ENCODE measurements around the gene MT3.
"Not testable (repeated sequence)": the region's sequence is repeated elsewhere in the genome, so short reads cannot be mapped to it uniquely, and the experiment has no call there.

Gene MT3

DNA sequence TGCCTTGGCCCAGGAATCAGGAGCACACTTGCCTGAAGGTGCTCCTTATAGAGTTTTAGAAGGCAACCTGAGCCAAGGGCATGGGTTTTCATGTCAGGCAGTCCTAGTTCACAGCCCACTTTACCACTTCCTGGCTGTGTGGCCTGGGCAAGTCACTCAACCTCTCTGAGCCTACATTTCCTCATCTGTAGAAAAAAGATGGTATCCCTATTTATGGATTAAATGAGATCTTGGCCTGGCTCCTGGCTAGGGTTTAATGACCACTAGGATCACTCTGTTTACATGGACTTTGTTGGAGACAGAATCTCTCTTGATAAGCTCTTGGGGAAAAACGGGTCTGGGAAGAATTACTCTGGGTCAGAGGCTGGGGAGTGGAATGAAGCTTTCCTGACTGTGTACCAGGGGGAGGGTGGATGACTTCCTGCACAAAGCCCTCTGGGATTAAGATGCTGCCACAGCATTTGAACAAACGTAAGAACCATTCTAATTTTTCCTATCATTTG lies 21.3 kb downstream of the MT3 start:
- DNase-seq = no peak

GRCh38 chr16:56611281-56611833 lies 22.0 kb downstream of the MT3 start:
- no peak for DNase-seq

GRCh38 chr16:56613706-56614105 lies 24.4 kb downstream of the MT3 start:
- DNase-seq = no peak

- peak; percentile 39 for DNase-seq
Observed at GRCh38 chr16:56614549-56614991, 25.2 kb downstream of the MT3 start.

- no peak for DNase-seq
Observed at GRCh38 chr16:56615353-56615752, 26.0 kb downstream of the MT3 start.

- DNase-seq = no peak
Observed at GRCh38 chr16:56616608-56617211, 27.4 kb downstream of the MT3 start.

GRCh38 chr16:56617212-56618085 lies 28.1 kb downstream of the MT3 start:
- no peak for DNase-seq

DNA sequence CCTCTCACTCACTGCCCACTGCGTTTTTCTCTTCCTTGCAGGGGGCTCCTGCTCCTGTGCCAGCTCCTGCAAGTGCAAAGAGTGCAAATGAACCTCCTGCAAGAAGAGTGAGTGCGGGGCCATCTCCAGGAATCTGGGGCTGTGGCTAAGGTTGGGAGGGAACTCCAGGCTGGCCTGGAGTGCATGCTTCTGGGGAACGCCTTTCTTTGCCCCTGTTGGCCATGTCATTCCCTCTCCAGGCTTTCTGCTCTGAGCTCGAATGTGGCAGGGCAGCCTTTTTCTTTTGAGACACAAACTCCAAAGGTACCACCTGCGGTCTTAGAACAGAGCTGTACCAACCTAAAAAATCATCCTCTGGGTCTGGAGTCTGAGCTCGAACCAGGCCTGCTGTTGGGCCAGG lies 28.8 kb downstream of the MT3 start:
- DNase-seq = no peak

DNA sequence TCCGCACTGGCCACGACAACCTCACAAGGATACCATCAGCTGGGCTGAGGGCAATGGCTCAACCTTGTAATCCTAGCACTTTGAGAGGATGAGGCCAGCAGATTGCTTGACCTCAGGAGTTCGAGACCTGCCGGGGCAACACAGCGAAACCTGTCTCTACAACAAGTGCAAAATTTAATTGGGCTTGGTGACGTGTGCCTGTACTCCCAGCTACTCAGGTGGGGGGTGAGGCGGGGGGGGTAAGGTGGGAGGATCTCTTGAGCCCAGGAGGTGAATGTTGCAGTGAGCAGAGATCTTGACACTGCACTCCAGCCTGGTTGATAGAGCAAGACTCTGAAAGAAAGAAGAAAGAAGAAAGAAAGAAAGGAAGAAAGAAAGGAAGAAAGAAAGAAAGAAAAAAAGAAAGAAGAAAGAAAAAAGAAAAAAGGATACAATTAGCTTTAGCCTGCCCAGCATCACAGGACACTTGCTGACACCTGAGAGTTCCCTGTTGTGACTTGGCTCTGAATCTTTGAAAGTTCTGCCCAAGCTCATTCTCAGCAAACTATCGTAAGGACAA lies 31.1 kb downstream of the MT3 start:
- no peak for DNase-seq

- not testable (repeated sequence) for DNase-seq
Observed at GRCh38 chr16:56621665-56622445, 32.5 kb downstream of the MT3 start.

DNA sequence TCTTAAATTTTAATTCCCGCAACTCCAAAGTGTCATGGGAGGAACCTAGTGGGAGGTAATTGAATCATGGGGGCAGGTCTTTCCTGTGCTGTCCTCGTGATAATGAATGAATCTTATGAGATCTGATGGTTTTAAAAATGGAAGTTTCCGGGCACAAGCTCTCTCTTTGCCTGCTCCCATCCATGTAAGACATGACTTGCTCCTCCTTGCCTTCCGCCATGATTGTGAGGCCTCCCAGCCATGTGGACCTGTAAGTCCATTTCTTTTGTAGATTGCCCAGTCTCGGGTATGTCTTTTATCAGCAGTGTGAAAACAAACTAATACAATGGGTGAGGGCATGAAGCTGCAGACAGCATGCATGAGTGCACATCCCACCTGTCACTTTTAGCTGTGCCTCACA lies 33.9 kb downstream of the MT3 start:
- not testable (repeated sequence) for DNase-seq

- no peak for DNase-seq
Observed at GRCh38 chr16:56623637-56624036, 34.3 kb downstream of the MT3 start.

DNA sequence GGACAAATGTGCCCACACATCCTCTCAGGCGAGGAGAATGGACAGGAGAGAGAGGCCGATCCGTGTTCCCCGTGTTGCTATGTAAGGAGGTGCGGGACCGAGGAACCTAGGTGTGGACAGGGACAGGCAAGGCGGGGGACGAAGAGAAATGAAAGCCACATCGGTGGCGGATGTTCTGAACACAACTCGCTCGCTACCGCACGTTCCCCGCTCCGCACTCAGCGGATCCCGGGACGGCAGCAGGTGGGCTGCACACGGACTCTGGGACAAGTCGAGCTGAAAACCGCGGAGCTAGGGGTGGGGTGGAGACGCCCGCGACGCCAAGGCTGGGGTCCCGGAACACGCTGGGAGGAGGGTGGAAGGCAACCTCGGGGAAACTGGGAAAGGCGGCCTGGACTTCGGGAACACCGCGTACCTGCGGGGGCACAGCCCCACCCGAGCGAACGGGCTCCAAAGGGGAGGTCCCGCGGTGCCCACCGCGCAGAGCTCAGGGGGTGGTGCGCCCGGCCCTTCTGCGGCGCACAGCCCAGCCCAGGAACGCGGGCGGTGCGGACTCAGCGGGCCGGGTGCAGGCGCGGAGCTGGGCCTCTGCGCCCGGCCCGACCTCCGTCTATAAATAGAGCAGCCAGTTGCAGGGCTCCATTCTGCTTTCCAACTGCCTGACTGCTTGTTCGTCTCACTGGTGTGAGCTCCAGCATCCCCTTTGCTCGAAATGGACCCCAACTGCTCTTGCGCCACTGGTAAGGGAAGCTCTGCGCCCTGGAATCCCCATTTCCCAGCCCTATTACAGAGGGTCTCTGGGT lies 36.0 kb downstream of the MT3 start, which contains the start of gene MT1E:
TSS of gene MT1E (plus strand) at position 642 of the 803 bp plus-strand sequence. CDS start at position 713, 71 bp downstream.
- DNase-seq = peak; percentile 71

GRCh38 chr16:56625943-56626654 lies 36.8 kb downstream of the MT3 start:
- DNase-seq = no peak

DNA sequence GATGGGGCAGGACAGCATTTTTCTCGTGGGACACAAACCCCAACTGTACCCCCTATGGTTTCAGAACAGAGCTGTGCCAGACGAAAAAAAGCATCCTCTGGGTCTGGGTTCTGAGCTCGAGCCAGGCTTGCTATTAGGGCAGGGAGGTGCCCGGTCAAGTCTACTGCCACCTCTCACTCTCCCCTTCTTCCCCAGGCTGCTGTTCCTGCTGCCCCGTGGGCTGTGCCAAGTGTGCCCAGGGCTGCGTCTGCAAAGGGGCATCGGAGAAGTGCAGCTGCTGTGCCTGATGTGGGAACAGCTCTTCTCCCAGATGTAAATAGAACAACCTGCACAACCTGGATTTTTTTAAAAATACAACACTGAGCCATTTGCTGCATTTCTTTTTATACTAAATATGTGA lies 37.4 kb downstream of the MT3 start:
- DNase-seq = no peak

GRCh38 chr16:56628486-56629350 lies 39.4 kb downstream of the MT3 start:
- DNase-seq = no peak

DNA sequence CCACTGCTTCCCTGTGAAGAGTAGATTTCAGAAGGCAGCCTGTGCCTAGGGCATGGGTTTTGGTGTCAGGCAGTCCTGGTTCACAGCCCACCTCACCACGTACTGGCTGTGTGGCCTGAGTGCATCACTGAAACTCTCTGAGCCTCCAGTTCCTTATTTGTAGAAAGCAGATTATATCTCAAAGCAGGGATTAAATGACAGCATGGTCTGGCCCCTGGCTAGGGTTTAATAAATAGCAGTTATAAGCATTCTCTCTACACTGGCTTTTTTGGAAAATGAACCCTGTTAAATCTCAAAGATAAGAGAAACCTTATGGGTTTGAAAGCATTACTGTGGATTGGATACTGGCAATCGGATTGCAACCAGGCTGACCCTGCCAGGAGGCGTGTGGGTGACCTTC lies 40.2 kb downstream of the MT3 start:
- no peak for DNase-seq

GRCh38 chr16:56630134-56630533 lies 40.8 kb downstream of the MT3 start:
- DNase-seq = no peak

- no peak for DNase-seq
Observed at GRCh38 chr16:56631197-56631596, 41.9 kb downstream of the MT3 start.

- DNase-seq = no peak
Observed at GRCh38 chr16:56631832-56632155, 42.5 kb downstream of the MT3 start.

All from stimulated activated CD4-positive, alpha-beta T cell treated with anti-CD3 and anti-CD28 coated beads, Interleukin-4, amount 100 ng/mL, for 24 hours (primary cell).